Thyroid gland (tissue), 4 donors: ENCODE measurements around the gene CBFA2T3.

Experiments
- CTCF ChIP-seq, 6 experiments: fragments of 200-600 bp in 3 of 6; fragments of 450-650 bp in 3 of 6; sonication (generic) in 3 of 6; IDR thresholded peaks; one replicate each; pipeline ENCODE4 v1.5.1; 2016 to 2019; ENCODE audit warnings: antibody characterized with exemption in 6 of 6, mild to moderate bottlenecking in 2 of 6, inconsistent platforms in 1 of 6, moderate library complexity in 1 of 6
- POLR2A ChIP-seq, 2 donors: fragments of 450-650 bp; IDR thresholded peaks; one replicate each; pipeline ENCODE4 v1.6.1; 2017; ENCODE audit warnings: antibody characterized with exemption in 2 of 2, mild to moderate bottlenecking in 2 of 2, moderate library complexity in 1 of 2

- no peak for TF ChIP-seq CTCF (IDR thresholded peaks at IDR 0.05)
- no peak for TF ChIP-seq POLR2A (IDR thresholded peaks at IDR 0.05)
These were observed 22.6 kb upstream of the CBFA2T3 start for GRCh38 chr16:88999457-89000206.
